GM18502 (cell line): Measurements from ENCODE around the gene GNL3L.
"Not testable (repeated sequence)": the region's sequence is repeated elsewhere in the genome, so short reads cannot be mapped to it uniquely, and the experiment has no call there.

Experiments
- ATAC-seq: cut with Tn5 transposase; IDR thresholded peaks from one replicate; pipeline ENCODE4 v1.9.1; 2021; ENCODE audit warnings: mild to moderate bottlenecking; ENCODE audit not compliant: unreplicated experiment, poor library complexity

Gene GNL3L

DNA sequence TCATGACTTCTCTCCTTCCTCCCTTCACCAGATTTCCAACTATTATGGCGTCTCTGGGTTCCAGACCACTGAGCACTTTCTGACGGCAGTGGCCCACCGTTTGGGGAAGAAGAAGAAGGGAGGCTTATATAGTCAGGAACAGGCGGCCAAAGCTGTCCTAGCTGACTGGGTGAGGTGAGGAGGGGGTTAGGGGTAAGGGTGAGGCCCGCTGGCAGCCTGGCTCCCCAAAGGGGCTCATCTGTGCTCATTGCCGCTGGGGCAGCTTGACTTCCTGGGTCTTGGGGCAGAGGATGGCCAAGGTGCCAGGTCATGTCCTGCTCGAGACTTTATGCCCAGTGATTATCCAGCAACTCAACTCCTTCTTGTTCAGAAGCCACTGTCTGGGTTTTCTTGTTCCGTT lies 21.8 kb downstream of the GNL3L start:
- ATAC-seq: no peak

DNA sequence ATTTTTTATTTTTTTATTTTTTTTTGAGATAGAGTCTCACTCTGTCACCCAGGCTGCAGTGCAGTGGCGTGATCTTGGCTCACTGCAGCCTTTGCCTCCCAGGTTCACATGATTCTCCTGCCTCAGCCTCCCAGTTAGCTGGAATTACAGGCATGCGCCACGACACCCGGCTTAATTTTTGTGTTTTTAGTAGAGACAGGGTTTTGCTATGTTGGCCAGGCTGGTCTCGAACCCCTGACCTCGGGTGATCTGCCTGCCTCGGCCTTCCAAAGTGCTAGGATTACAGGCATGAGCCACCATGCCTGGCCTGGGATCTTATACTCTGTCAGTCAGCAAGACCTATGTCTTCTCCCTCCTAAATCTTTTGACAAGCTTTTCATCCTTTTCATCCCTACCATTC lies 25.0 kb downstream of the GNL3L start:
- not testable (repeated sequence) for ATAC-seq

DNA sequence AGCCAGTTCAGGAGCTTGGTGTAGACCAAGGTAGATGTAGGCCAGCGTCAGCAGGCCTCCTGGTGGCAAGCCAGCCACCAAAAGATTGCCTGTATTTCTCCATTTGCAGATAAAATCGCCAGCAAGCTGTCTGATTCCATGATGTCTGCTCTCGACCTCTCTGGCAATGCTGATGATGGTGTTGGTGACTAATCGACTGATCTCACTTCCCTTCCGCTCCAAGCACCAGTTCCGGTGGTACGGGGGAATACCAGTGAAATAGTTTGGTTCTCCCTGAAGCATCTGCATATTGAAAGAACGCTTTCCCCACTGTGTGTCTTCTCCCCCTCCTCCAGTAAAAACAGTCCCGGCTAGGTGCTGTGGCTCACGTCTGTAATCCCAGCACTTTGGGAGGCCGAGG lies 30.4 kb downstream of the GNL3L start:
- ATAC-seq: no peak

DNA sequence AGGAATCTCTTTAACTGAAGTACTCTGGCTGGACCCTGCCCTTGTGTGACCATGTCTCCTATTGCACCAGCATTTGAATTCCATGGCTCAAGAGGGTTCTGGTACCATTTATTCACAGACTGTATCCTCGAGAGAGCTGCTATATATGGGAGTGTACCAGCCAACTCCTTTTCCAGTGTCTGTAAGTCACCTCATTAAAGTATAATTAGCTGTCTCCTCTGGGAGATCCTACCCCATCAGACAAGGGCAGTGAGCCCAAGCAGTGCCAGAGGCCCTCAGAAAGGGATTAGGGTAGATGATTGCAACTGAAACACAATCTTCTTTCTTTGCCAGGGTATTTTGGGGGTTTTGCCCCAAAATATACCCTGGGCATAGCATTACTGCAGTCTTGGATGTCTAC lies 31.6 kb downstream of the GNL3L start:
- ATAC-seq: no peak

DNA sequence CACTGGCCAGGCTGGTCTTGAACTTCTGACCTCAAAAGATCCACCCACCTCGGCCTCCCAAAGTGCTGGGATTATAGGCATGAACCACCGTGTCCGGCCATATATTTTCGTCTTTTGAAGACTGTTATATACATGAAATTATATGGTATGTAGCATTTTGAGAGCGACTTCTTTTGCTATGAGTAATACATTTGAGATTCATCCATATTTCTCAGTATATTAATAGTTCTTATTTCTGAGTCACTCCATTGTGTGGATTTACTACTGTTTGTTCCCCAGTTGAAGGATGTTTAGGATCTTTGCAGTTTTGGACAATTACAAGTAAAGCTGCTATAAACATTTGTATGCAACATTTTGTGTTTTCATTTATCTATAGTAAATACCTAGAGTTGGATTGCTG lies 34.9 kb downstream of the GNL3L start:
- no peak for ATAC-seq

DNA sequence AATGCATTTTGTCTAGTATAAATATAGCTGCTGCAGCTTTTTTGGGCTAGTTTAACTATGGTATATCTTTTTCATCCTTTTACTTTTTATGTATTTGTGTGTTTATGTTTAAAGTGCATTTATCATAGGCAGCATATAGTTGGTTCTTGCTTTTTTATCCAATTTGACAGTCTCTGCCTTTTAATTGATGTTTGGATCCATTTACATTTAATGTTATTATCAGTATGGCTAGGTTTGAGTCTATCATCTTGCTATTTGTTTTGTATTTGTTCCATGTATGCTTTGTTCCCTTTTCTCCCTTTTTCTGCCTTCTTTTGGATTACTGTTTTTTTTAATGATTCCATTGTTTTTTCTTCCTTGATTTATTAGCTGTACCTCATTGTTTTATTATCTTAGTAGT lies 40.3 kb downstream of the GNL3L start:
- no peak for ATAC-seq

DNA sequence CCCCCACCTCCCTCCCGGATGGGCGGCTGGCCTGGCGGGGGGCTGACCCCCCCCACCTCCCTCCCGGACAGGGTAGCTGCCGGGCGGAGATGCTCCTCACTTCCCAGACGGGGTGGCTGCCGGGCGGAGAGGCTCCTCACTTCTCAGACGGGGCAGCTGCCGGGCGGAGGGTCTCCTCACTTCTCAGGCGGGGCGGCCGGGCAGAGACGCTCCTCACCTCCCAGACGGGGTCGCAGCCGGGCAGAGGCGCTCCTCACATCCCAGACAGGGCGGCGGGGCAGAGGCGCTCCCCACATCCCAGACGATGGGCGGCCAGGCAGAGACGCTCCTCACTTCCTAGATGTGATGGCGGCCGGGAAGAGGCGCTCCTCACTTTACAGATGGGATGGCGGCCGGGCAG lies 42.6 kb downstream of the GNL3L start:
- not testable (repeated sequence) for ATAC-seq

DNA sequence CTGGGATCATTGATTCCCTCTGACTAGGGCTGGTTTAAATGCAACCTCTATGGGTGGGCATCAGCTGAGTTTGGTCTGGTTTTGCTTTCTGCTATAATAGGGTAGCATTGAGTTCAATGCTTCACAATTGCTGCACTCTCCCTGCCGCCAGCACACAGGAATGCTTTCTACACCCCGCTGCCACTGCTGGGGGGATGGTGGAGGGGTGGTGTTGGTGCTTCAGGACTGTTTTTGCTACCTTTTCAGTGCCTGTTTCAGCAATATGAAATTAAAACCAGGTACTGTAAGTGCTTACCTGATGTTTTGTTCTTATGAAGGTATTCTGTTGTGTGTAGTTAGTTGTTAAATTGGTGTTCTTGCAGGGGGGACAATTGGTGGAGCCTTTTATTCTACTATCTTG lies 67.7 kb downstream of the GNL3L start:
- no peak for ATAC-seq

DNA sequence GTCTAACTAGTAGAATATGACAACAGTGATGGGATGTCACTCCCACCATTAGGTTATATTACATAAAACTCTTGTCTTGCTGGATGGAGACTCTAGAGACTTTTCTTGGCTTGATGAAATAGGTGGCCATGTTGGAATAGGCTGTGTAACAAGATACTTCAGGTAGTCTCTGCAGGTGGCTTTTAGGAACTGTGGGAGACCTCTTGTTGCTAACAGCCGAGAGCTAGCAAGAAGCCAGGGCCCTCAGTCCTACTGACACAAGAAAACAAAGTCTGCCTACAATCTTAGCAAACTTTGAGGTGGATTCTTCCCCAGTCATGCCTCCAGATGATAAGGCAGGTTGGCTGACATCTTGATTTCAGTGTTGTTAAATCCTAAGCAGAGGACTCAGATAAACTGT lies 72.5 kb downstream of the GNL3L start:
- ATAC-seq: no peak
